GM19099 (cell line): ENCODE data around the gene WDR31.
A peak's percentile ranks its signal among the peaks of the same experiment; 100 is the strongest.

ENCODE experiments used
- POLR2A ChIP-seq: IDR thresholded peaks from 3 replicates; pipeline ENCODE4 v1.6.1; 2011; ENCODE audit warnings: low read depth; ENCODE audit not compliant: insufficient read length; ENCODE audit errors: extremely low read depth

Gene WDR31

DNA sequence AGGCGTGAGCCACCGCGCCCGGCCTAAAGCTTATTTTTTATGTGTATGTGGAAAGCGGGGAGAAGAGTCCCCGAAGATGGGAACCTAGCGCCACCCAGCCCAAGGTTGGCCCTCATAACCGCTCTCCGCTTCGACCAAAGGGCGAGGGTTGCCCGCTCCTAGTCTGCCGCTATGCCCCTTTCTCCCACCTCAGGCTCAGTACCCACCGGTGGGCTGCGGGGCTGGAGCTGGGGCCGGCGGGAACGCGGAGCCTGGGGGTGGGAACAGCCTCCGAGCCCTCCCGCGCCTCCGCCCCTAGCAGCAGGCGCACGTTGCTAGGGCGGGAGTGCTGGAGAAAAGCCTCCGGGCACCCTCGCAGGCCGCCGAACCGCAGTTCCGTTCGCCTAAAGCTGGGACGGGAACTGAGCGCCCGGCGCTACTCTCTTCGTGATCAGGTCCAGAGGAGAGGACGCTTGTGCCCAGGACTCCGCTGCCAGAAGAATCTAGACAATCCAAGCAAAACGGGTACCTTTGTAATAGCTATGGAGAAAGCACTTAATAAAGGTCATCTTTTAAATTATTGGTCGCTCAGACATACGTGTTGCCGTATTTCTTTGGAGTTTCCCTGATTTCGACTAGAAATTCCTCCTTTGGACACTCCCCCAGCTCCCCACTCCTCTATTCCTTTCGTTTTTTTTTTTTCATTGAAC is at the start of gene WDR31:
Gene WDR31 (minus strand): TSS at position 265 of the 689 bp plus-strand sequence. CDS start 8,253 bp downstream, outside the sequence.
- TF ChIP-seq POLR2A = peak; percentile 63

DNA sequence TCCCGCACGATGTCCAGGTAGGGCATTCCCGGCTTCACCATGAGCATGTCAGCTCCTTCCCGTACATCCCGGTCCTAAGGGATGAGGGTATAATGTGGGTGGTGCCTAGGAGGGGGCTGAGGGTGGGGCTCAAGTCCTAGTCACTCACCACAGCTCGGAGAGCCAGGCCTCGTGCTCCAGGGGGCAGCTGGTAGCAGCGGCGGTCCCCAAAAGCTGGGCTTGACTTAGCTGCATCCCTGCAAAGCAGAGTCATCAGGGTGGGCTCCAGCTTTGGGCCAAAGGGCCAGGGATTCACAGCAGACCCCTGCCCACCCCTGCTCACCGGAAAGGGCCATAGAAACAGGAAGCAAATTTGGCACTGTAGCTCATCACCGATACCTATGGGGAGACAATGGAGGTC is 49.4 kb upstream of the WDR31 start:
- TF ChIP-seq POLR2A = no peak

GRCh38 chr9:113388833-113389232 is 48.8 kb upstream of the WDR31 start:
- no peak for TF ChIP-seq POLR2A

DNA sequence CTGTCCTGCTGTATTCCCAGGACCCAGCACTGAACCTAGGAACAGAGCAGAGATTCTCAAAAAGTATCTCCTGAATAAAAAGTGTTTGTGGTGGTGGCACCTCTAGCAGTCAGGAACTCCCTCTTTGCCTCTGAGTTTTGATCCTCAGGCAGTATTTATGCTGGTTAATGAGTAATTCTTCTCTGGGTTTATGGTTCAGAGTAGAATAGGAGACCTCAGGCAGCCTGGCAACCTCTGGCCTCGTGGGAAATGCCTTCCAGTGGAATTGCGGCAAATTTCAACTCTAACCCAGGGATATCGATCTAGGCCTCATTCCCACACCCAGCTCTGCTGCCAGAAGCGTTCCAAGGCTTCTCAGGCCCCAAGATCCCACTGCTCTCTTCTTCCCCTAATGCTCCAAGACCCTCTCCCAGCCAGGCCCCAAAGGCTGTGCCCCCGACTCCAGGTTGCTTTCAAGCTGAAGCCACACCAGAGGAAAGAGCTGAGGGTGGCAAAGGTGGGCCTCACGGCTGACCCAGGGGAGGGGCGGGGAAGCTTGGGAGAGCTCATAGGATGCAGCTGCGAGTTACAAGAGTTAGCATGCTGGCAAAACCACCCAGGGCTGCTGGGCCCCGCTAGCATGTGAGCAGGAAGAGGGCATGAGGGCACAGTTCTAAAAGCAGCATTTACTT is 47.6 kb upstream of the WDR31 start:
- no peak for TF ChIP-seq POLR2A

GRCh38 chr9:113386571-113387393 is 46.7 kb upstream of the WDR31 start:
- no peak for TF ChIP-seq POLR2A

- TF ChIP-seq POLR2A = no peak
These were observed 41.9 kb upstream of the WDR31 start for GRCh38 chr9:113381909-113382411.

DNA sequence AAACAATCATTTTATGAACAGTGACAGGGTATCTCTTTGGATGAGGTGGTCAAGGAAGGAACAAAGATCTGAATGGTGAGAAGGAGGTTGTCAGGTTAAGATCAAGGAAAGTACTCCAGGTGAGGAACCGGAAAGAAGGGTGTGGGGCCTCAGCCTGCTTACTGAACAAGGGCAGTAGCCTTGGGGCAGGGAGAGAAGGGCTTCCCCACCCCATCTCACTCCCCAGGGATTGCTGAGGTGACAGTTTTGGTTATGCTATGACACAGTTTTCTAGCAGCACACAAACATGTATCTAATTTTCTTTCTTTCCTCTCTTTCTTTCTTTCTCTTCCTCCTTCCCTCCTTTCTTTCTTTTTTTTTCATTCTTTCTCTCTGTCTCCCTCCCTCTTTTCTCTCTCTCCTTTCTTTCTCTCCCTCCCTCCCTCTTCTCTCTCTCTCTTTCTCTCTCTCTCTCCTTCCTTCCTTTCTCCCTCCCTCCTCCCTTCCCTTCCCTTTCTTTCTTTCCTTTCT is 40.8 kb upstream of the WDR31 start:
- TF ChIP-seq POLR2A = no peak

DNA sequence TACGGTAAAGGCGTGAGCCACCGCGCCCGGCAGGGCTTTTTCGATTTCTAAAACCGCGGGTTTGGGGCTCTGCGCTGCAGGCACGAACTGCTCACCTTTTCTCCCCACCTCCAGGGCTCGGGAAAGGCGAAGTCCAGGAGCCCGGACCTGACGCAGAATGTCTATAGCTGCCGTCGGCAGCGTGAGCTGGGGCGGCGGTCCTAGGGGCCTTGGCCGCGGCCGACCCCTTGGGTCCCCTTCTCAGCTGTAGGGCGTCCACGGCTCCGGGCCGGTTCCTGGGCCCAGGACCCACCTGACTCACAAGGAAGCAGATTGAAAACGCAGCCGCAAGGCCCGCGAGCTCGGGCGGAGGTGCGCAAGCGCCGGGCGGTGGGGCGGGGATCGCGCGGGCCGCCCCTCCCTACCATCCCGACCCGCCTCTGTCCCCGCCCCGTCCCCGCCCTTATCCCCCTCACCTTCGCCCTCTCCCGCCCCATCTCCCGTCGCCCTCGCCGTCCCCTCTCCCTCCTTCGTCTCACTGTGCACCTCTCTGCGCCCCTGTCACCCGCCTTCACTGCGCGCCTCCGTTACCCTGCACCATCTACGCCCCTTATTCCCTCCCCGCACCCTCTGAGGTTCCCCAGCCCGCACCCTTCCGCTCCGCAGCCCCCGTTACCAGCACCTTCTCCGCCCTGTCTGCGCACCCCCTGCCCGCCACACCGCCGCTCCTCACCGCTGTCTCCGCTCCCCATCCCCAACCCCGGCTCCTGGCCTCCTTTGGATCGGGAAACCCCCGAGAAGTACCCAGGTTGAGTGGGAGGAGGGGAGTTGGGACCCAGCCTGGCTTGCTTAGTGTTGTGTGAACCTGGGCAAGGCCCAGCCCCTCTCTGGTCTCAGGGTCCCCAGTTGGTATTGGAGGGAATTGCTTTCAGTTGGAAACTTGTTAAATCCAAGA is 36.8 kb upstream of the WDR31 start, which contains the start of gene HDHD3:
Gene HDHD3 (minus strand): TSS at position 353 of the 934 bp plus-strand sequence. CDS start 2,632 bp downstream, outside the sequence.
- peak; percentile 85 for TF ChIP-seq POLR2A

GRCh38 chr9:113375057-113376023 is 35.3 kb upstream of the WDR31 start:
- no peak for TF ChIP-seq POLR2A

GRCh38 chr9:113373676-113374392 is 33.8 kb upstream of the WDR31 start:
- no peak for TF ChIP-seq POLR2A

- no peak for TF ChIP-seq POLR2A
These were observed 33.2 kb upstream of the WDR31 start for GRCh38 chr9:113373256-113373655.

DNA sequence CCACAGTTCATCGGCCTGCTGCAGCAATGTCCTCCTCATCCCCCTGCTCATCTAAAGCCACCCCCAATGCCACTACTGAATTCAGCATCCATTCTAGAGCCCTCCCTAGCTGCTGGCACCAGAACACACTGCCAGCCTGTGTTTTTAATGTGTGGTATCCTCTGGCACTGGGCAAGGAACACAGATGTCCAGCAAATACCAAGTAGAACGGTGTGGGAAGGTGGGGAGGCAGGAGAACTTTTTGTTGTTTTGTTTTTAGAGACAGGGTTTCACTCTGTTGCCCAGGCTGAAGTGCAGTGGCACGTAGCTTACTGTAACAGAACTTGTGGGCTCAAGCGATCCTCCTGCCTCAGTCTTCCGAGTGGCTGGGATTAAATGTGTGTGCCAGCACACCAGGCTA is 32.0 kb upstream of the WDR31 start:
- no peak for TF ChIP-seq POLR2A

DNA sequence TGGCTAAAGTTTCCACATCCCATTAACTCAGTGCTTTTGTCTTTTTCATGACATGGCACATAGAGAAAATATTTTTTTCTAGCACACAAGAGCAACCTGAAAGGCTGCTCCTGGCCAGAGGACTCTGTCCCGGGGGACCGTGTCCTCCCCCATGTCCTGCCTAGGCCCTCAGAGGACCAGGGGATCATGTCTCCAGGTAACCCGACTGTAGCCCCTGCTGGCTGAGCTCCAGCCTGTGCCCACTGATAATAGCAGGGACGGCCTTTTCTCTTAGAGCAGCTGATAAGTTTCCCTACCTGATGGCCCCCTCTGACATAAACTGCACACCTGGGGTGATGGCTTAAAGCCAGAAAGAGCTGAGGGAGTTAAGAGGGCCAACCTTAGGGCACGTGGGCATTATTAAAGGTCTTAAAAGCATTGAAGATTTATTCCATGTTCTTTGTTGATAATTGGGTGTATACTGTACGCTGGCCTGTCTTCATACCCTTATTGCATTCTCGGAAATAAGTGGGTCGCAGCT is 30.8 kb upstream of the WDR31 start:
- TF ChIP-seq POLR2A = no peak

- no peak for TF ChIP-seq POLR2A
These were observed 29.7 kb upstream of the WDR31 start for GRCh38 chr9:113369855-113370140.
